HEK293 (cell line): ENCODE measurements around the gene FNDC11.

Experiments
- ATF2 ChIP-seq: fragments of 450-650 bp; formaldehyde crosslinking; IDR thresholded peaks from 2 replicates; pipeline ENCODE4 v1.5.1; 2016; ENCODE audit warnings: missing biosample characterization, missing genetic modification characterization, low read depth
- CTCF ChIP-seq: fragments of 450-650 bp; formaldehyde crosslinking; IDR thresholded peaks from 2 replicates; pipeline ENCODE4 v1.5.1; 2016; ENCODE audit warnings: missing biosample characterization, missing genetic modification characterization
- ZNF24 ChIP-seq: fragments of 450-650 bp; formaldehyde crosslinking; IDR thresholded peaks from 2 replicates; pipeline ENCODE4 v1.5.1; 2016; ENCODE audit warnings: missing biosample characterization, missing genetic modification characterization
- ZNF366 ChIP-seq: fragments of 450-650 bp; formaldehyde crosslinking; conservative IDR thresholded peaks from 2 replicates; pipeline ENCODE4 v1.5.1; 2016; ENCODE audit warnings: missing biosample characterization, missing genetic modification characterization

GRCh38 chr20:63543131-63543530 is 10.8 kb upstream of the FNDC11 start:
- TF ChIP-seq CTCF (no peak), ZNF24 (tag by site-specific recombination) (no peak), ZNF366 (no peak), ATF2 (no peak)
